GM12874 (cell line): ENCODE results near the gene NAV1.

Experiments used
- TF ChIP-seq, protein P1 (sequence below): IDR thresholded peaks from 2 replicates; pipeline ENCODE4 v1.5.1; 2011; ENCODE audit warnings: low read depth, mild to moderate bottlenecking, control low read depth, low read length, moderate library complexity; ENCODE audit not compliant: insufficient read depth

NAV1 gene

DNA sequence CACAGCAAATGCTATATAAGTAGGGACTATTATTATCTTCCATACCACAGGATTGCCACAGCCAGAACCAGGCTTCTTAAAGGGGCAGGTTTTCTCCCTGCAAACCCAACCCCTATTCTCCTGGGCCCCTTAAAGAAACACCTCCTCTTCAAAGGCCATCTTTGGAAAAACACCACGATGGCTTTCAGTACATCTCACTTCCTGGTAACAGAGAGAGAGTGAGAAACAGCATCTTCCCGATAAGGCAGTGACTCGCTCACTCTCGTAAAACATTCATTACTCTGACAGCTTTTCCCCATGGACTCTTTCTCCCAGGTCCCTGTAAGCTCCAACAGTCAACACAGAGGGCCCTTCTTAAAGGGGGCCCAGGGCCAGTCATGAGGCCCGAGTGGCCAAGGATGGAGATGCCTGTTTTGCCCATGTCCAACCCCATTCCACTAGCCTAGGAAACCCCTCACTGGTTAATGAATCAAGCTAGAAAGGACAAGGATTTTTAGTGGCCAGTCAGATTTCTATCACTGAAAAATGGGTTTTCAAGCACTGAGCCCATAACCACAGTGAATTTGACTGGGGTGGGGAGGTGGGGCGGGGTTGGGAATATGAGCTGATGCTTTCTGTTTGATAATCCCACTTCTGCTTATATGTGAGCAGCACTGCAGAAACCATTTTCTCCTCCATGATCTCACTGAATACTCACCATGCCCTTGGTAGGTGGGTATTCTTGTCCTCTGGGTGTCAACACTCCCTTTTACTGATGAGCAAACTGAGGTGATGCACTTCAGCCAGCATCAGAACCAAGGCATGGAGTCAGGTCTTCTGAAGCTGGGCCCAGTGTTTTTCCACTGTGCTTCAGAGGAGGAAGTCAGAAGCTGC is 3.6 kb upstream of the NAV1 start:
- TF ChIP-seq, protein P1, sequence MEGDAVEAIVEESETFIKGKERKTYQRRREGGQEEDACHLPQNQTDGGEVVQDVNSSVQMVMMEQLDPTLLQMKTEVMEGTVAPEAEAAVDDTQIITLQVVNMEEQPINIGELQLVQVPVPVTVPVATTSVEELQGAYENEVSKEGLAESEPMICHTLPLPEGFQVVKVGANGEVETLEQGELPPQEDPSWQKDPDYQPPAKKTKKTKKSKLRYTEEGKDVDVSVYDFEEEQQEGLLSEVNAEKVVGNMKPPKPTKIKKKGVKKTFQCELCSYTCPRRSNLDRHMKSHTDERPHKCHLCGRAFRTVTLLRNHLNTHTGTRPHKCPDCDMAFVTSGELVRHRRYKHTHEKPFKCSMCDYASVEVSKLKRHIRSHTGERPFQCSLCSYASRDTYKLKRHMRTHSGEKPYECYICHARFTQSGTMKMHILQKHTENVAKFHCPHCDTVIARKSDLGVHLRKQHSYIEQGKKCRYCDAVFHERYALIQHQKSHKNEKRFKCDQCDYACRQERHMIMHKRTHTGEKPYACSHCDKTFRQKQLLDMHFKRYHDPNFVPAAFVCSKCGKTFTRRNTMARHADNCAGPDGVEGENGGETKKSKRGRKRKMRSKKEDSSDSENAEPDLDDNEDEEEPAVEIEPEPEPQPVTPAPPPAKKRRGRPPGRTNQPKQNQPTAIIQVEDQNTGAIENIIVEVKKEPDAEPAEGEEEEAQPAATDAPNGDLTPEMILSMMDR, result no peak

DNA sequence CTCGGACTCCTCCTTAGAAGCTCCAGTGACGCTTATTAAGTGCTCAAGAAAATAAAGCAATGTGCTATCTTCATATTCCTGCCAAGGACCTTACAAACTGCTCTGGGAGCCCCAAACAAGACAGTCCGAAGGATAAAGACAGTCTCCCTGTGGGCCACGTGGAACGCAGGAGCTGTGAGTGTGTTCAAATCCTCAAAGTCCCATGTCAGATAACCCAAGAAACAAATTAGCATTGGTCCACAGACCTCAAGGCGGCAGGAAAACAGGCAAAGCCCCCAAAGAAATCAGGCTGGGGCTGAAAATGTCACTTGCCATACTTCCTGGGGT is 3.0 kb upstream of the NAV1 start:
- TF ChIP-seq, protein P1, result no peak

DNA sequence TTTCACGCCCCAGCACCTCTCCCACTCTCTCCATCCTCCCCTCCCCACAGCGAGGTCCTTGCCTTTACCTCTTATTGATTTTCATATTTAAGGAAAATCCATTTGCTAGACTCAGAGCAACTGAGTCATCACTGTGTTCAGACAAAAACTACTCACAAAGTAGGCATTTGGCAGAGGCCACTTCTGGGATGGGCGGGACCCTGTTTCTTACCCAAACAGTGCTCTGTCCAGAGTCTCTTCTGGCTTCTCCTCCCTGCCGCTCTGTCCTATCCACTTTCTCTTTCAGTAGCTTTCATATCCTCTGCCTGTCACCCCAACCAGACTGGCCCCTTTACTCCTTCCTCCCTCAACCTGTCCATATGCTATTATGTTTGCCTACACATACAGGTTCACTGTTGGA is 2.4 kb upstream of the NAV1 start:
- TF ChIP-seq, protein P1, result no peak

DNA sequence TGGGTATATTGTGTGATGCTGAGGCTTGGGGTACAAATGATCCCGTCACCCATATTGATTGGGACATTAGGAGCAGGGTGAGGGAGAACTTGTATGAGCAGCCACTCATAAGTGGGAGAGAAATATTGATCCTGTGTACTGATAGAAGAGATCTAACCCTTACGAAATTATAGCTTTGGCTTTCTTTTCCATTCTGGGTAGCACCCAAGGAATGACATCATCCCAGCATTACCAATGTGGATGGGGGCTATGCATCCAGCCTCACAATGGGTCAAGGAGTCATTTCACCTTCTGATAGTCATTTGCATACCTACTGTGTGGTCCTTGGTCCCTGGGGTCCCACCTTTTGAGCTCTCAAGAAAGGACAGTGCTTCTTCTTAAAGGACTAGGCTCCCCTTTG is 1.9 kb upstream of the NAV1 start:
- TF ChIP-seq, protein P1, result no peak

DNA sequence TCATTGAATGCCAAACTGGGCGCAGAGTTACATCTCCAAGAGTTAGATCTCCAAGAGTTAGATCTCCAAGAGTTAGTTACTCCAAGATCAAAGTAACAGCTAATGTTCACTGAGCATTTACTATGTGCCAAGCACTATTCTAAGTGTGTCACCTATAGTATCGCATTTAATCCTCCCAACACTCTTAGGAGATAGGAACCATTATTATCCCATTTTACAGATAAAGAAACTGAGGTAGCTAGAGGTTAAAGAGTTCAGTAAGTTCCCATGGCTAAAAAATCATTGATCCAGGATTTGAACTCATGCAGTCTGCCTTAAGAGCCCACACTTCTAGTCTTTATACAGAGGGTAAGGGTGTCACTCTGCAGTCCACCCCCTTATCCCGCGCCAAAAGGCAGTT is 1.5 kb upstream of the NAV1 start:
- TF ChIP-seq, protein P1, result no peak

DNA sequence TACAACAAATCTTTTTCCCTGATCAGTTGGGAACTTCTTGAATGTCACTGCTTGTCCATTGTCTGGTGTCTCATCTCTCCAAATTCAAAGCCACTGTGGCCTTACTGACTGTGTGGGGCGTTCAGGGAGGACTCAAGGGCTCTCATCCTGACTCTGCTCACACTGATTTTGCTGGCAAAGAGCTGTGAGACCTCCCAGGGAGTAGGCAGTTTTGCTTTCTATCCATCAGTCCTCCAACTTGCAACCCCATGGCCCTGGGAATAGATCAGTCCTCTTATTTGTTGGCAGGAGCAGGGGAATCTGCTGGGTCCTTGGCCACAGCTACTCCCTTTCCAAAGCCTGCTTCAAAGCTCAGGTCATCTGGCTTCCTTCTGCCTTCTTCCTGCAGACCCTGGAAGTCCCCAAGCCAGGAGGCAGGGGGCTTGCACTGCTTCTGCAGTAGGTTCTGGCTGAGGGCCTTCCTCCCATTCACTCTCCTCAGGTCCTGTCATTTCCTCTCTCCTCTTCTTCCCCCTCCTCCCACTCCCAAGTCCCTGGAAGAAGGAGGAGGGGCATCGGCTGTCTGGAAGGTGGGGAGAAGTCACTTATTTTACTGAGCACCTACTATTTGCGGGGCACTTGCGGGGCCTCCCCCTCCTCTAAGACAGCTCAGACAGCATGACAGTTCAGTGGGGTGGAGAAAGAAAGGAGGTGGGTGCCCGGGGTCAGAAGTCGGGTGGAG is 876 bp upstream of the NAV1 start:
- TF ChIP-seq, protein P1, result no peak

DNA sequence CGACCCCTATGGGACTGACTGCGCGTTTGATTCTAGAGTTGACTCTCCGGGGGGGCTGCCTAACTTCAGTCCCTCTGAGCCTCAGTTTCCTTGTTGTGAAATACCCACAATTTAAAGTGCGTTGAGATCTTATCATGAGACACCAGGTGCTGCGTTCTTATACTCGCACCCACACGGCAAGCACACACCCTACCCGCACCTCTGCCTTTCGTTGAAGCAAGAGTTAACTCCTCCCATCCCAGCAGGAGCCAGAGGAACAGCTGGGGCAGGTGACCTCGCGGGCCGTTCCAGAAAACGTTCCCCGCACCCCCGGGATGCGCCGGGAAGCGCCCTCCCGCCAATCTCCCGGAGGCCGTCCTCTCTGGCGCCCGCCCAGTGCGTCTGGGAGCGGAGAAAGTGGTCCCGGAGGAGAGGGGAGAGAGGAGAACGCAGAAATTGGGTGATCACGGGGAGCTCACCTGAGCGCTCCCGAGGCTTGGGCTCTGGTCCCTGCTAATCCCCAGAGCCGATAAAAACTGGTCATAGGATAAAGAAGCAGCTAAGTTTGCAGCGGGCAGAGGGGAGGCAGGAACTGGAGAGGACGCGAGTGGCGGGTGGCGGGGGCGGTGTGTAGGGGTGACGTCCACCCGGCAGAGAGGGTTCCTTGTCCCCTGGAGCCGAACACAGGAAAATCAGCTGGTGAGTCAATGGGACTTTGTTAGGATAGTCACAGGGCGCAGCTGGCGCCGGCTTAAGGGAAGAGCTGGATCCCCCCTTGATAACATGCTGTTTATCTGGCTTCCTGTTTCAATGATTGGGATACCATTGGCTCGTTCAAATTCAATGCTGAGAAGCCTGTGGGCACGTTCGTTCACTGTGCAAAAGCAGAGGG is 869 bp downstream of the NAV1 start:
- TF ChIP-seq, protein P1, result no peak
